GM20000 (cell line): ENCODE measurements around the gene HMX2.

Source experiments
- DNase-seq: peaks from one replicate; pipeline ENCODE4 v3.0.0; 2012; ENCODE audit warnings: low spot score
- CTCF ChIP-seq: IDR thresholded peaks from 2 replicates; pipeline ENCODE4 v1.5.1; 2012; ENCODE audit warnings: mild to moderate bottlenecking, control low read depth; ENCODE audit errors: extremely low read depth, missing control alignments

The HMX2 gene

GRCh38 chr10:123154092-123154710, 6.3 kb downstream of the HMX2 start, which contains the start of gene BUB3:
BUB3 (plus strand) TSS chr10:123154402; CDS start chr10:123154918, 516 bp downstream.
- TF ChIP-seq CTCF, result no peak
- peak; percentile 98 for DNase-seq

DNA sequence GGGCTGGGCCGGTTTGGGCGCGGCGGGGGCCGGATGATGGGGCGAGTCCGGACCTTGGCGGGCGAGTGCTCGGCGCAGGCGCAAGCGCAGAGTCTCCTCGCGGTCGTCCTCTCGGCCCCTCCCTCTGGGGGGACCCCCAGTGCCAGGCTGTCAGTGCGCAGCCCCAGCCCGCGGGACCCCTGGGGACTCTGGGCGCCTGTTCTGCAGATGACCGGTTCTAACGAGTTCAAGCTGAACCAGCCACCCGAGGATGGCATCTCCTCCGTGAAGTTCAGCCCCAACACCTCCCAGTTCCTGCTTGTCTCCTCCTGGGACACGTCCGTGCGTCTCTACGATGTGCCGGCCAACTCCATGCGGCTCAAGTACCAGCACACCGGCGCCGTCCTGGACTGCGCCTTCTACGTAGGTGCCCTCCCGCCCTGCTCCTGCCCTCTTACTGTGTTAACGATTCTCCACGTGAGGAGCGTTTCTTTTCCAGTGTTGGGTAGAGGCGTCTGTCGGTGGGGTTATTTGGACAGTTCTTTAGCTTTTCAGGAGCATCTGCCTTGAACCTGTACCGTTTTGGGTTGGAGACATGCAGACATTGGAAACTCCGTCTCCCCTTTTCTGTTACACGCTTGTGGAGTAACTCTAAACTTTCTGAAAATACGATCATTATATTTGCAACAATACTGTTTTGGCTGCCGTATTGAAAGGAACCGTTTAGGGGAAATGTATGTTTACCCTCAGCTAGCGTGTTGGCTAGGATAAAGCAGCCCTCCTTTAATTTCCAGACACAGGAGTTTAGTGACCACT, 7.0 kb downstream of the HMX2 start:
- no peak for TF ChIP-seq CTCF
- DNase-seq, result peak; percentile 77

GRCh38 chr10:123156078-123156477, 8.1 kb downstream of the HMX2 start:
- no peak for TF ChIP-seq CTCF
- no peak for DNase-seq

DNA sequence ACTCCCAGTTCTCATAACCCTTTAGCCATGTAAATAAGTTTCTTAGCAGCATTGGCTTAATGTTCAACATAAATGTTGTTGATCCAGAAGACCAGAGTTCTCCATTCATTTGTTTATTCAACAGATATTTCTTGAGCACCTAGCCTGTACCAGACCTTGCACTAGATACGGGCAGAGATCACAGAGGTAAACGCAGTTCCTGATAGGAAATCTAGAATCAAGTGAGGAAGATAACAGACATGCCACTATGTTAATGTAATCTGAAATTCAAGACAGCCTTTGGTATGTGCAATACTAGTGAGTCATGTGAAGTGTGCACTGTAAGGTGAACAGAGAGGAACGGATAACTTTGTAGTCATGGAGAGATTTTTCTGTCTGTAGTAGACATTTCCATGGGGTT, 9.3 kb downstream of the HMX2 start:
- no peak for TF ChIP-seq CTCF

DNA sequence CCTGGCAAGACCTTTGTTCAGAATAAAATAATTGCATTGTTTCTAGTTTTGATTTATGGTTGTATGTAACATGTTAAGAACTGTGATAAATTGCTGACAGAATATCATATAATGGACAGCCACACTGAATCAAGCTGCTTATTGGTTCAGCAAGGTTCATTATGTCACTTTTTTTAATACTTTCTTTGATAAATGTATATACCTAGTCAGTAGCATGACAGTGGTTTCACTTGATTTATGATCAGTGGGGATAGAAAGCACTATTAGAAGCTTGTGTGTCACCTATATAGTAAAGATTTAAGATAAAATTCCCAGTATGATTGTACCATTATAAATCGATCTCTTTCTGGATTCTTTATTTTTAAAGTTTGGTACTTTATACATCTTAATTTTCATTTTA, 10.7 kb downstream of the HMX2 start:
- TF ChIP-seq CTCF, result no peak
- no peak for DNase-seq

More for the DNA sequence above, 9.3 kb downstream of the HMX2 start:
- DNase-seq, result no peak

DNA sequence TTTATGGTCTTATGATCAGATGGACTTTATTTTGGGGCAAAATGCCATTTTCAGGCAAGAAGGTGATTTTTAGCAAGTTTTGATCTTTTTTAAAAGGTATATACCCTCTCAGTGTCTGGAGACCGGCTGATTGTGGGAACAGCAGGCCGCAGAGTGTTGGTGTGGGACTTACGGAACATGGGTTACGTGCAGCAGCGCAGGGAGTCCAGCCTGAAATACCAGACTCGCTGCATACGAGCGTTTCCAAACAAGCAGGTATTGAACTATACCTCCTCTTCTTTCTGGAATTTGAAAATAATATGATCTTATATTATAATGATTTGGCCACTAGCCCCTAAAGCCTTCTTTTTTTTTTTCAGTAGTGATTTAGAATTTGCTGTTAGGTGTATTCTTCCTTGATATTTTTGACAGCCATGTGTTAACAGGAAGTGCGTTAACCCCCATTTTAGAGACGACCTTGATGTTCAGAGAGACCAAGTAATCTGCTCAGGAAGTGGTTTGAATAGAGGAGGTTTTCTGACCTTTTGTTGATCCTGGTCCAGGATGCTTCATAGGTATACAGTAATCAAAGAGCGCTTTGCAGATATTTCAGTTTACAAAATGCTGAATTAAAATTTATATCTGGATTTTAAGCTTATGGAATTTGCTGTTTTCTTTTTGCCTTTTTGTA, 12.5 kb downstream of the HMX2 start:
- DNase-seq, result no peak
- TF ChIP-seq CTCF, result no peak

DNA sequence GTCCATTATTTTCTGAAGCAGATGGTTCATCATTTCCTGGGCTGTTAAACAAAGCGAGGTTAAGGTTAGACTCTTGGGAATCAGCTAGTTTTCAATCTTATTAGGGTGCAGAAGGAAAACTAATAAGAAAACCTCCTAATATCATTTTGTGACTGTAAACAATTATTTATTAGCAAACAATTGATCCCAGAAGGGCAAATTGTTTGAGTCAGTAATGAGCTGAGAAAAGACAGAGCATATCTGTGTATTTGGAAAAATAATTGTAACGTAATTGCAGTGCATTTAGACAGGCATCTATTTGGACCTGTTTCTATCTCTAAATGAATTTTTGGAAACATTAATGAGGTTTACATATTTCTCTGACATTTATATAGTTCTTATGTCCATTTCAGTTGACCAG, 16.4 kb downstream of the HMX2 start:
- TF ChIP-seq CTCF, result no peak
- no peak for DNase-seq
